Mesodermal cell (in vitro differentiated cells): Measurements from ENCODE around the gene RXRA.

ENCODE experiments used
- H3K27ac ChIP-seq: 2 replicates; pipeline ENCODE4 v1.7.0; 2013; ENCODE audit warnings: mild to moderate bottlenecking, low read depth, low read length, moderate library complexity; ENCODE audit not compliant: severe bottlenecking
- H3K36me3 ChIP-seq: 2 replicates; pipeline ENCODE4 v1.7.1; 2013; ENCODE audit warnings: mild to moderate bottlenecking, low read length, moderate library complexity; ENCODE audit not compliant: control insufficient read depth, insufficient read depth
- H3K4me1 ChIP-seq: one replicate; pipeline ENCODE4 v1.7.1; 2013; ENCODE audit warnings: mild to moderate bottlenecking, low read length; ENCODE audit not compliant: insufficient read depth, control insufficient read depth, poor library complexity, severe bottlenecking
- H3K4me3 ChIP-seq: 2 replicates; pipeline ENCODE4 v1.7.0; 2013; ENCODE audit warnings: low read length, control low read depth, mild to moderate bottlenecking; ENCODE audit not compliant: insufficient read depth, poor library complexity, severe bottlenecking; ENCODE audit errors: extremely low read depth
- H3K9me3 ChIP-seq: 2 replicates; pipeline ENCODE4 v1.7.1; 2013; ENCODE audit warnings: mild to moderate bottlenecking, low read length, moderate library complexity; ENCODE audit not compliant: control insufficient read depth
- WGBS, 2 experiments: methylation state at CpG; one replicate each; pipeline ENCODE4 v1.1.5; 2013; ENCODE audit warnings: missing lambda C conversion rate in 2 of 2; ENCODE audit not compliant: insufficient coverage in 2 of 2; 5-methylcytosine and 5-hydroxymethylcytosine counted together

The RXRA gene

GRCh38 chr9:134373953-134374300 lies 47.7 kb downstream of the RXRA start:
- 97 to 98% methylated on average over 12 to 17 of the region's 17 CpGs for WGBS, 2 experiments
- Histone ChIP-seq H3K4me1 (peaks cover 27% of the 10 kb centered on the region), H3K4me3 (no peak overlapping the region), H3K27ac (no peak overlapping the region), H3K36me3 (no peaks in the 10 kb centered on the region), H3K9me3 (no peaks in the 10 kb centered on the region)

- Histone ChIP-seq H3K4me1 (peaks cover 32% of the 10 kb centered on the region), H3K9me3 (no peaks in the 10 kb centered on the region), H3K36me3 (no peaks in the 10 kb centered on the region), H3K27ac (peak overlapping the region; percentile 29), H3K4me3 (no peak overlapping the region)
- WGBS, 2 experiments: 87 to 95% methylated on average over 18 to 20 of the region's 21 CpGs
Observed at GRCh38 chr9:134374301-134375010, 48.2 kb downstream of the RXRA start.

GRCh38 chr9:134375011-134375390 lies 48.7 kb downstream of the RXRA start:
- WGBS, 2 experiments: 84 to 94% methylated on average over 2 to 6 of the region's 6 CpGs
- no peak overlapping the region for H3K4me3 ChIP-seq
- peaks cover 32% of the 10 kb centered on the region for H3K4me1 ChIP-seq
- H3K36me3 ChIP-seq: no peaks in the 10 kb centered on the region
- no peaks in the 10 kb centered on the region for H3K9me3 ChIP-seq
- H3K27ac ChIP-seq: peak overlapping the region; percentile 29

- no peak overlapping the region for H3K4me3 ChIP-seq
- peaks cover 32% of the 10 kb centered on the region for H3K4me1 ChIP-seq
- H3K36me3 ChIP-seq: no peaks in the 10 kb centered on the region
- peak overlapping the region; percentile 29 for H3K27ac ChIP-seq
- WGBS, 2 experiments: 70 to 73% methylated on average over 21 to 25 of the region's 38 CpGs
- no peaks in the 10 kb centered on the region for H3K9me3 ChIP-seq
Observed at GRCh38 chr9:134375430-134376385, 49.5 kb downstream of the RXRA start.

GRCh38 chr9:134376386-134377142 lies 50.3 kb downstream of the RXRA start:
- Histone ChIP-seq H3K4me3 (no peak overlapping the region), H3K4me1 (peaks cover 33% of the 10 kb centered on the region), H3K9me3 (no peaks in the 10 kb centered on the region), H3K36me3 (no peaks in the 10 kb centered on the region), H3K27ac (no peak overlapping the region)
- 89 to 90% methylated on average over 24 to 26 of the region's 27 CpGs for WGBS, 2 experiments

- Histone ChIP-seq H3K4me1 (peaks cover 37% of the 10 kb centered on the region), H3K4me3 (no peak overlapping the region), H3K9me3 (no peaks in the 10 kb centered on the region), H3K27ac (no peak overlapping the region), H3K36me3 (no peaks in the 10 kb centered on the region)
- WGBS, 2 experiments: 95 to 98% methylated on average over 6 to 8 of the region's 8 CpGs
Observed at GRCh38 chr9:134377143-134377484, 50.9 kb downstream of the RXRA start.

GRCh38 chr9:134377976-134378375 lies 51.7 kb downstream of the RXRA start:
- Histone ChIP-seq H3K4me3 (no peak overlapping the region), H3K27ac (no peak overlapping the region), H3K4me1 (peaks cover 33% of the 10 kb centered on the region), H3K36me3 (no peaks in the 10 kb centered on the region), H3K9me3 (no peaks in the 10 kb centered on the region)
- 85 to 92% methylated on average over 13 to 17 of the region's 17 CpGs for WGBS, 2 experiments

- Histone ChIP-seq H3K4me3 (no peak overlapping the region), H3K27ac (no peak overlapping the region), H3K9me3 (no peaks in the 10 kb centered on the region), H3K4me1 (peaks cover 33% of the 10 kb centered on the region), H3K36me3 (no peaks in the 10 kb centered on the region)
- 43 to 46% methylated on average over 7 to 9 of the region's 11 CpGs for WGBS, 2 experiments
Observed at GRCh38 chr9:134378901-134379338, 52.7 kb downstream of the RXRA start.

GRCh38 chr9:134379831-134380365 lies 53.6 kb downstream of the RXRA start:
- no peak overlapping the region for H3K27ac ChIP-seq
- H3K4me1 ChIP-seq: peaks cover 36% of the 10 kb centered on the region
- no peaks in the 10 kb centered on the region for H3K9me3 ChIP-seq
- no peak overlapping the region for H3K4me3 ChIP-seq
- no peaks in the 10 kb centered on the region for H3K36me3 ChIP-seq
- WGBS, 2 experiments: 75 to 84% methylated on average over 12 to 21 of the region's 21 CpGs

- Histone ChIP-seq H3K4me1 (peaks cover 38% of the 10 kb centered on the region), H3K4me3 (no peak overlapping the region), H3K36me3 (no peaks in the 10 kb centered on the region), H3K9me3 (no peaks in the 10 kb centered on the region), H3K27ac (no peak overlapping the region)
- 97 to 98% methylated on average over 14 to 15 of the region's 16 CpGs for WGBS, 2 experiments
Observed at GRCh38 chr9:134380542-134381271, 54.5 kb downstream of the RXRA start.
